ENCODE results near the gene CYSLTR1.

DNA sequence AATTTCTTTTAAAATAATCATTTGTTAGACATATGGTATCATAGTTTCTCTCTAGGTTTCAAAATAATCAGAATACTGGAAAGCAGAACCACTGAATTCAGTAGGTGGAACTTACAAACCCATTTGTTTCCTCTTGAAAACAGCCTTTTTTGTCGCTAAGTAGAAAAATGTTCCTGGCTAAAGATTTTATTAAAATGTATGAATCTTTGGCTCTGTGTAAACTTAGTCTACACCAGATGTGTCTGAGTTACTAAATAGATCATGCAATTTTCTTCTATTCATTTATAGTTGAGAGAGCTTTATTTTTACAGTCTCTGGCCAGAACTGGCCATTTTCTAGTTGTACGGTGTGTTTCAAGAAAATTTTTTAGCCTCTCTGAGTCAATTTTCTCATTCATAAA lies 1.0 kb downstream of the CYSLTR1 start:
- TF ChIP-seq, protein P1, sequence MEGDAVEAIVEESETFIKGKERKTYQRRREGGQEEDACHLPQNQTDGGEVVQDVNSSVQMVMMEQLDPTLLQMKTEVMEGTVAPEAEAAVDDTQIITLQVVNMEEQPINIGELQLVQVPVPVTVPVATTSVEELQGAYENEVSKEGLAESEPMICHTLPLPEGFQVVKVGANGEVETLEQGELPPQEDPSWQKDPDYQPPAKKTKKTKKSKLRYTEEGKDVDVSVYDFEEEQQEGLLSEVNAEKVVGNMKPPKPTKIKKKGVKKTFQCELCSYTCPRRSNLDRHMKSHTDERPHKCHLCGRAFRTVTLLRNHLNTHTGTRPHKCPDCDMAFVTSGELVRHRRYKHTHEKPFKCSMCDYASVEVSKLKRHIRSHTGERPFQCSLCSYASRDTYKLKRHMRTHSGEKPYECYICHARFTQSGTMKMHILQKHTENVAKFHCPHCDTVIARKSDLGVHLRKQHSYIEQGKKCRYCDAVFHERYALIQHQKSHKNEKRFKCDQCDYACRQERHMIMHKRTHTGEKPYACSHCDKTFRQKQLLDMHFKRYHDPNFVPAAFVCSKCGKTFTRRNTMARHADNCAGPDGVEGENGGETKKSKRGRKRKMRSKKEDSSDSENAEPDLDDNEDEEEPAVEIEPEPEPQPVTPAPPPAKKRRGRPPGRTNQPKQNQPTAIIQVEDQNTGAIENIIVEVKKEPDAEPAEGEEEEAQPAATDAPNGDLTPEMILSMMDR (IDR thresholded peaks at IDR 0.05): no peak
- no peak for TF ChIP-seq POLR2A (IDR thresholded peaks at IDR 0.05)

All from Peyer's patch (tissue), 4 donors.